KMS-11 (cell line): ENCODE measurements around the gene PLA2G12A.
A peak's percentile ranks its signal among the peaks of the same experiment; 100 is the strongest.

Experiments used
- H2AFZ ChIP-seq: fragments of 200-600 bp; sonication (generic); 2 replicates; pipeline ENCODE4 v1.6.1; 2016; ENCODE audit warnings: antibody characterized with exemption, mixed run types, low read depth
- H3K27ac ChIP-seq: fragments of 200-600 bp; sonication (generic); 2 replicates; pipeline ENCODE4 v1.6.1; 2016; ENCODE audit warnings: mild to moderate bottlenecking, mixed run types
- H3K27me3 ChIP-seq: fragments of 200-600 bp; sonication (generic); 2 replicates; pipeline ENCODE4 v1.6.1; 2017; ENCODE audit warnings: mild to moderate bottlenecking, low read depth, mixed run types, moderate library complexity; ENCODE audit not compliant: insufficient read depth
- H3K36me3 ChIP-seq: fragments of 200-600 bp; sonication (generic); 2 replicates; pipeline ENCODE4 v1.6.1; 2017; ENCODE audit warnings: mild to moderate bottlenecking, mixed run types; ENCODE audit not compliant: insufficient read depth
- H3K4me1 ChIP-seq: fragments of 200-600 bp; sonication (generic); 2 replicates; pipeline ENCODE4 v1.6.1; 2016; ENCODE audit warnings: mild to moderate bottlenecking, low read depth, mixed run types; ENCODE audit not compliant: poor library complexity, severe bottlenecking
- H3K4me2 ChIP-seq: fragments of 200-600 bp; sonication (generic); 2 replicates; pipeline ENCODE4 v1.7.0; 2016; ENCODE audit warnings: mild to moderate bottlenecking, mixed run types
- H3K4me3 ChIP-seq: fragments of 200-600 bp; sonication (generic); IDR thresholded peaks from 2 replicates; pipeline ENCODE4 v1.6.1; 2017; ENCODE audit warnings: low read depth, low read length, mixed read lengths; ENCODE audit not compliant: insufficient read depth
- H3K79me2 ChIP-seq: fragments of 200-600 bp; sonication (generic); 2 replicates; pipeline ENCODE4 v1.6.1; 2016; ENCODE audit warnings: low read depth, mixed run types; ENCODE audit not compliant: insufficient read depth
- H3K9ac ChIP-seq: fragments of 200-600 bp; sonication (generic); 2 replicates; pipeline ENCODE4 v1.6.1; 2016; ENCODE audit warnings: mild to moderate bottlenecking, mixed run types
- H4K20me1 ChIP-seq: fragments of 200-600 bp; sonication (generic); 2 replicates; pipeline ENCODE4 v1.6.1; 2016; ENCODE audit warnings: mild to moderate bottlenecking, mixed run types; ENCODE audit not compliant: insufficient read depth
- TF ChIP-seq, protein P1 (sequence below): fragments of 200-600 bp; sonication (generic); conservative IDR thresholded peaks from 2 replicates; pipeline ENCODE4 v1.6.1; 2017; ENCODE audit warnings: low read depth, mild to moderate bottlenecking, antibody characterized with exemption, low read length, moderate library complexity, mixed read lengths

PLA2G12A gene

DNA sequence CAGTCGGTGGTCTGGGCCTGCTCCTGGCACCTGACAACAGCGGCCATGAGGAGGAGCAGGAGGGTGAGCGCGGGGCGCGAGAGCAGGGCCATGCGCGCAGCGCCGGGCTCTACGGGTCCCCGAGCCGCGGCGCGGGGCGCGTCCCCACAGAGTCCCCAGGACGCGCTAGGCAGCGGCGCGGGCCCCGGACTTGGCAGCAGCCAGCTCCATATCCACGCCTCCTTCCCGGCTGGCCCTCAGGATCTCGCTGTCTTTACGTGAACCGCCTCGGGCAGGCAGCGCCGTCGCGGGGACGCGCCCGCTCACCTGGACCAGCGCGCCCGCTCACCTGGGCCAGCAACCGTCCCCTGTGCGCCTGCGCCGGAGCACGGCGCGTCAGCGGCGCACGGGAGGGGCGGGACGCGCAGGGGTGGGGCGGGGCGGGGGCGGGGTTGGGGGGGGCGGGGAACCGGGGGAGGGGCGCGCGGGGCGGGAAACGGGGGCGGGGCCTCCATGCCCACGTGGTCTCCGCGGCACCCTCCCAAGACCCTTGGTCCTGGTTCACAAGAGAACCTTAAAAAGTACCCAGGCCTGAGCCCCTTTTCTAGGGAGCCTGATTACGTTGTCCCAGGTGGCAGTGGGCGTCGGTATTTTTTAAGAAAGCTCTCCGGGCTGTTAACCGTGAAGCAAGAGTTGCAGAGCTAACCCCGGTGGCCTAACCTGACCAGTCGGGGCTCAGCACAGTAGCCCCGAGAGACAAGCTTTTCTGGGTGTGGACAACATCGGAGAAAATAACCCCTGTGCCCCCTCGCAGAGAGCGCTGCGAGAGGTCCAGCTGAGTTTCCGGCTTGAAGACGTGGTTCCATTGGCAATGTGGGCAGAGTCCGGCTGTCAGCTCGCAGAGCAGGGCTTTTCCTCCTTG is at the start of gene PLA2G12A:
PLA2G12A (minus strand) TSS at position 353 of the 901 bp plus-strand sequence; CDS start at position 92, 261 bp downstream.
- H2AFZ ChIP-seq = peak within 1 kb of the TSS; percentile 100
- H3K27ac ChIP-seq = peak within 1 kb of the TSS; percentile 68
- peak within 1 kb of the TSS; percentile 93 for H3K4me2 ChIP-seq
- TF ChIP-seq, protein P1, sequence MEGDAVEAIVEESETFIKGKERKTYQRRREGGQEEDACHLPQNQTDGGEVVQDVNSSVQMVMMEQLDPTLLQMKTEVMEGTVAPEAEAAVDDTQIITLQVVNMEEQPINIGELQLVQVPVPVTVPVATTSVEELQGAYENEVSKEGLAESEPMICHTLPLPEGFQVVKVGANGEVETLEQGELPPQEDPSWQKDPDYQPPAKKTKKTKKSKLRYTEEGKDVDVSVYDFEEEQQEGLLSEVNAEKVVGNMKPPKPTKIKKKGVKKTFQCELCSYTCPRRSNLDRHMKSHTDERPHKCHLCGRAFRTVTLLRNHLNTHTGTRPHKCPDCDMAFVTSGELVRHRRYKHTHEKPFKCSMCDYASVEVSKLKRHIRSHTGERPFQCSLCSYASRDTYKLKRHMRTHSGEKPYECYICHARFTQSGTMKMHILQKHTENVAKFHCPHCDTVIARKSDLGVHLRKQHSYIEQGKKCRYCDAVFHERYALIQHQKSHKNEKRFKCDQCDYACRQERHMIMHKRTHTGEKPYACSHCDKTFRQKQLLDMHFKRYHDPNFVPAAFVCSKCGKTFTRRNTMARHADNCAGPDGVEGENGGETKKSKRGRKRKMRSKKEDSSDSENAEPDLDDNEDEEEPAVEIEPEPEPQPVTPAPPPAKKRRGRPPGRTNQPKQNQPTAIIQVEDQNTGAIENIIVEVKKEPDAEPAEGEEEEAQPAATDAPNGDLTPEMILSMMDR = no peak
- peak within 1 kb of the TSS; percentile 84 for H3K9ac ChIP-seq
- no peaks in the 10 kb centered on the region for H3K36me3 ChIP-seq
- H3K4me1 ChIP-seq = peaks cover 18% of the 10 kb centered on the region
- H3K4me3 ChIP-seq = peak within 1 kb of the TSS; percentile 36
- H4K20me1 ChIP-seq = no peaks in the 10 kb centered on the region
- H3K79me2 ChIP-seq = peaks cover 4% of the 10 kb centered on the region; the same call in 1 of the 2 replicates
- no peaks in the 10 kb centered on the region for H3K27me3 ChIP-seq

DNA sequence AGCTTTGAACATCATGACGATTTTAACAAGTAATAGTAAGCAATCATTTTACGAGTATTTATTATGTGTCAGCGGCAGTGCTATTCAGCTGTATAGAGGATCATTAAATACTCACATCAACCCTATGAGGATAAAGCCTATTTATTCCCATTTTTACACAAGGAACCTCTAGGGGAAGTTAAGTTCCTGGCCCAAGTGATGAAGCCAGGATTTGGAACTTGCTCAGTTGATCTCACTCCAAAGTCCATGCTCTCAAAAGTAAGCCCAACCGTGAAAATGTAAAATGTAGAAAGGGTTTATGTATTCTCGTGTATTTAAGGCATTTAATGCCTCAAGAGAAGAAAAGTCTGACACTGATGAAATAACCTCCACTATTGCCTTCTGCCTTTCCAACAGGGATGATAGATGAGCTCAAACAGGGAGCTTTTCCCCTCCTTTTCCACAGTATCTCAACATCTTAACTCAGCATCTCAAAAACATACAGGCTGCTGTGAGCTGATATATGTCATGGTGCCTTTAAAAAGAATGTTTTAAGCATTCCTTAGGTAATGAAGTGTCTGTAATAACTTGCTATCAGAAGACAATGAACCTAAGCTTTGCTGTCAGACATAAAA is 35.0 kb upstream of the PLA2G12A start:
- Histone ChIP-seq H2AFZ (no peak overlapping the region), H3K4me3 (no peak overlapping the region), H4K20me1 (no peaks in the 10 kb centered on the region), H3K27me3 (no peaks in the 10 kb centered on the region), H3K79me2 (no peaks in the 10 kb centered on the region), H3K9ac (no peak overlapping the region), H3K36me3 (no peaks in the 10 kb centered on the region), H3K4me2 (no peak overlapping the region), H3K27ac (no peak overlapping the region), H3K4me1 (no peaks in the 10 kb centered on the region)
- TF ChIP-seq, protein P1 = no peak

- Histone ChIP-seq H3K9ac (no peak overlapping the region), H3K4me1 (no peaks in the 10 kb centered on the region), H3K4me3 (no peak overlapping the region), H3K4me2 (no peak overlapping the region), H3K79me2 (no peaks in the 10 kb centered on the region), H3K36me3 (no peaks in the 10 kb centered on the region), H2AFZ (no peak overlapping the region), H3K27me3 (no peaks in the 10 kb centered on the region), H3K27ac (no peak overlapping the region), H4K20me1 (no peaks in the 10 kb centered on the region)
- TF ChIP-seq, protein P1 = no peak
Measured at GRCh38 chr4:109764376-109764775, 34.5 kb upstream of the PLA2G12A start.

DNA sequence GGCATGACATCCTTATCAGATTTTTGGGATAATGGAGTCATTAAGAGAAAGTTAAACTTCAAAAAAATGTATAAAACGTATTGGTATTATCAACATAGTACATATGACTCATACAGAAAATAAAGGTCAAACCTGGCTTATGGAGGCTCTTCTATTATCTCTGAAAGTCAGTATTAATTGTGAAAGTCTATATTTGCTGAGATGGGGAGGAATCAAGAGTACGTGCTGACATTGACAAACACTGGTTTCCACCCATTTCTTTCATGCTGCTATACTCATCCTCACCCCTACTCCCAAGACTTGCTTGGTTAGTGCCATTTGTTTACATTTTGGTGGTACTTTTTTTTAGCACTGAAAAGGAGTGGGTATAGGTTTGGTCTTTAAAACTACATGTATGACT is 30.8 kb upstream of the PLA2G12A start:
- Histone ChIP-seq H3K4me2 (no peak overlapping the region), H3K79me2 (no peaks in the 10 kb centered on the region), H3K9ac (no peak overlapping the region), H3K27ac (no peak overlapping the region), H3K36me3 (no peaks in the 10 kb centered on the region), H3K4me3 (no peak overlapping the region), H3K4me1 (no peaks in the 10 kb centered on the region), H2AFZ (no peak overlapping the region), H4K20me1 (no peaks in the 10 kb centered on the region), H3K27me3 (no peaks in the 10 kb centered on the region)
- TF ChIP-seq, protein P1 = no peak
